M059J (cell line): ENCODE results near the gene GAB3. TPM values are rescaled to one million over a fixed set of nuclear protein-coding genes. Genes with fewer than 3 reads are reported as not detected.
"Not testable (repeated sequence)": the region's sequence is repeated elsewhere in the genome, so short reads cannot be mapped to it uniquely, and the experiment has no call there.

Experiments used
- DNase-seq: peaks from one replicate; pipeline ENCODE4 v3.0.0-alpha.2; 2012; ENCODE audit warnings: low read depth
- total RNA-seq: library from RNA; depleted of rRNA; stranded (reverse); fragments of >200 nt; shearing (Covaris generic); gene quantifications from 2 replicates; pipeline ENCODE4 v1.2.3, GENCODE V29; 2014; rRNA removed

Gene GAB3
- total RNA-seq, 1 experiment from 2014 or later: 6.0 TPM

DNA sequence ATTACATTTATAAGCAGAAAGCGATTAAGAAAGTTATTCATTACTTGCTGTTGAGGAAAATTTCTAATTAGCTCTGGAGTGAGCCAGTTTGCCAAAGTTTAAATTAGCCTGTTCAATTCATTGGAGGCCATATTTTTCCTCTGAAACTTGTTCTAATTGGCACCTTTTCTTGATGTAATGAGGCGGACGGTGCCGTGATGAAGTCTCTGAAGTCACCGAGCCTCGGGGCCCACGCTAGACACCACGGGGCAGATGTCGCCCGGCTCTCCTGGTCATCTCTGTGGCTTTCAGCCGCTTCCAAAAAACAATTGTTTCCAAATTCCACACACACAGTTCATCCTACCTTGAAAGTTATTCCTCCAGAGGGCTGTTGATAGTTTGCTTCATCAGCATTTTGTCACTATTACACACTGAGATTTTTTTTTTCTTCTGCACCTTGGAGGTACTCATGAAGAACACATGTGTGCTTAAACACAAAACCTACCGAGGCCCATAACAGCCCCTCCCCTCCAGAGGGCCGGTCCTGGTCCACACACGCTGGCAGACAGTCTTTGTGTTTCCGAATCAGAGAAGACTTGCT, 93.6 kb downstream of the GAB3 start:
- no peak for DNase-seq

DNA sequence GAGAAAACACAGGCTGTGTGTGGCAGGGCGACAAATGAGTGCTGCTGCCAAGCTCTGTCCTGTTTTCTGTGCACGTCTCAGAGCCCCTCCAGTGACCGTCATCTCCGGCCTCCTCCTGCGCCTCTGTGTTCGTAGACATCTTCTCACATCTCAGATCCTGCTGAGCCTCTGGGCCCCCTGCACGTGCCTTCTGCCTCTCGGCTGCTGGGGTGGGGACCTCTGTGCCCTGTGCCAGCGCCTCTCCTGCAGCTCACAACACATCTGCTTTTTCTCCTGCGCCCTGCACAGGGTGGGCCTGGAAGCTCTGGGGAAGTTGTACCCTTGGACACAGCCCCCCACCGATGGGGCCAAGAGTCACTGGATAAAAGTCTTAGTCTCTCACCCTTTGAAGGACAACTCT, 95.1 kb downstream of the GAB3 start:
- no peak for DNase-seq

DNA sequence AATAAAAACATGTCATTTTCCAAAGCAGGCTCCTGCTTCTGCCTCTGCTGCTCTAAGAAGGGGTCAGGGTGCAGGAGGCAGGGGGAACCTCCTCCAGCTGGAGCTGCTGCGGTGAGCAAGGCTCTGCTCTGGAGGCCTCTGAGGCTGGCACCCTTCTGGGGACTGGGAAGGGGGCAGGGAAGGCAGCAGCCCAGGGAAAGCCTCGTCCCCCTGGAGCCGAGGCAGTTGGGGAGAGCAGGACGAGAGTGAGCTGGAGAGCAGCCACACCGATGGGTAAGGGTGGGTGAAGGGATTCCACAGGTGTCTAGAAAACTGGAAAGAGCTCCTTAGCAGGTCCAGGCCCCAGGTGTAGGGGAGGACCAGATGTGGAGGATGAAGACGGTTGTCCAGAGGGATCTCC, 95.5 kb downstream of the GAB3 start:
- DNase-seq: no peak

DNA sequence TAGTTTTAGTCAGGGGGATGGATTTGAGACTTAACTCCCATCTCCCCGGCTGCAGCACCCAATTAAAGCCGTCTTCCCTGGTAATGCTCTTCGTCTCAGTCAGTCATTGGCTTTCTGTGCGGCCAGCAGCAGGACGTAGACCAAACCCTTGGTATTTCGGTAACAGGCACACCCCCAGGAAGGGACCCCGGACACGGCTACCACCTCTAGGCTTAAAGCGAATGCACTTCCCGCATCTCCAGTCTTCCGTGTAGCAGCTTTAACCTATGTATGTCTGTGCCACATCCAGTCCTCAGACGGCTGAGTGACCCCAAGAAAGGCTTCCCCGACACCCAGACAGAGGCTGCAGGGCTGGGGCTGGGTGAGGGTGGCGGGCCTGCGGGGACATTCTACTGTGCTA, 96.0 kb downstream of the GAB3 start:
- DNase-seq: no peak

DNA sequence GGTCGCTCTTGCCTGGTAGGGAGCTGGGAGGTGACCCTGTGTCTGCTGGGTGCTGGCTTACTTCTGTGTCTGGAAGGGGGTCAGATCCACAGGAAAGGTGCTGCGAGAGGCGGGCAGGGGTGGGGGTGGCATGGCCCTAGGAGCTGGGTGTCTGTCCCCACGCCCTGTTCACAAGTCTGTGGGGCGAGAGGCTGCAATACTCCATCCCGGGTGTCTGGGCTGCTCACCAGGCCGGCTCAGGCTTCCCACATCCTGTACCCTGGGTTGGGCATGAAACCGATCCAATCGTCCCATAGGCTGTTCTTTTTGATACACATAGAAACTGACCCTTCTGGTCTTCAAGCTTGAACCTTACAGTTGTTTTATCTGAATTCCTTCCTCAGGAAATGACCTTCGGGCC, 96.5 kb downstream of the GAB3 start:
- no peak for DNase-seq

- DNase-seq: not testable (repeated sequence)
These were observed 97.5 kb downstream of the GAB3 start, which contains the start of gene CTAG2 for GRCh38 chrX:154653413-154653812. Gene CTAG2, minus strand, starts transcription at chrX:154653579. Its CDS starts 64 bp downstream, at chrX:154653515.

DNA sequence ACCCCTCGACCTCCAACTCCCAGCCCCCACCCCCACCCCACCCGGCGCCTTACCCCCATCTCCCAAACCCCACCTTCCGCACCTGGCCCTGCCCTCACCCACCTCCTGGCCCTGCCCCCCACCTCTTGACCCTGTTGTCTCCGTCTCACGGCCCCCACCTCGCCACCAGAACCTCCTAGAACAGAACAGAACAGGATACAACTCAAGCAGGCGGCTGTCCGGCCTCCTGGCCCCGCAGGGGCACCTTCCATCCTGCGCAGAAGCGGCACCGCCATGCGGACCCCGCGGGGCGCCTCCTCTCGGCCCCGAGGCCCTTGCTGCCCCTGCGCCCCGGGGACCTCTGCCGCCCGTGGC, 97.9 kb downstream of the GAB3 start:
- DNase-seq: no peak

- DNase-seq: no peak
These were observed 98.4 kb downstream of the GAB3 start for GRCh38 chrX:154652311-154653047.

GRCh38 chrX:154650221-154650510, 100.7 kb downstream of the GAB3 start:
- DNase-seq: no peak

- peak; percentile 16 for DNase-seq
These were observed 101.2 kb downstream of the GAB3 start for GRCh38 chrX:154649503-154650220.

GRCh38 chrX:154648931-154649330, 101.9 kb downstream of the GAB3 start:
- no peak for DNase-seq

- not testable (repeated sequence) for DNase-seq
These were observed 105.0 kb downstream of the GAB3 start for GRCh38 chrX:154645745-154646378.

GRCh38 chrX:154643708-154644107, 107.2 kb downstream of the GAB3 start:
- DNase-seq: not testable (repeated sequence)

- DNase-seq: not testable (repeated sequence)
These were observed 109.1 kb downstream of the GAB3 start for GRCh38 chrX:154641740-154642139.

- not testable (repeated sequence) for DNase-seq
These were observed 117.2 kb downstream of the GAB3 start for GRCh38 chrX:154633661-154634060.

DNA sequence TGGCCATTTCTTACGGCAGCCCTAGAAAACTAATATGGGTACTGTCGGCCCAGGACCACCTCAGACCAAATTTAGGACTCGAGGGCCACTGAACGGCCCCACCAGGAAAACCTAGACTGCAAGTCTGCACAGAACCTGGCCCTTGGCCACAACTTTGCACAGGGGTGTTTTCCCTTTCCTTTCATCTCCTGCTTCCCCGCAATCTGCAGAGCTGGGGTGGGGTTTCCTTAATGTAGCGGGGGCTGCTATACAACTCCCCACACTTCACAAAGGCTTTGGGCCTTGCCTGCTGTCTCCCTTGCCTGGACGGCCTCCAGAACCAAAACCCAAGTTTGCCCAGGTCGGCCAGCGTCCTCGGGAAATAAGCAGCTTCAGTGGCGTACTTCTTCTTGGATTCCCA, 119.9 kb downstream of the GAB3 start:
- not testable (repeated sequence) for DNase-seq

DNA sequence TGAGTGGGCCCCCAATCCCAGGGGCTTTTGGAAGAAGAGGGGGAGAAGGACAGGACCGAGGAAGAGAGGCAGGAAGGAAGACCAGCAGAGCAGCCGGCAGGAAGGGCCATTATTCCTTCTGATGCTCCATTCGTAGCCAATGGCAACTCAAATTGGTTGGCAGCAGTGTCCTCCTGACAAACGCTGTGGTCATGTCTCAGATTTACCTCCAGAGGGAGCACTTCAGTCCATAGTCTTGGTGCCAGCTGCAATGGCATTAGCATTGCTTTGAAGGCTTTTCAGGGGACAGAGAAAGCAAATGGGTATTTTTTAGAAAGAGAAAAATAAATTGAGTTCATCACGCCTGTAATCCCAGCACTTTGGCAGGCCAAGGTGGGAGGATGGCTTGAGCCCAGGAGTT, 121.9 kb downstream of the GAB3 start:
- not testable (repeated sequence) for DNase-seq

Other genes with a start within 250 kb of the GAB3 start
- gene FAM3A, start 234.8 kb downstream of the GAB3 start, total RNA-seq: 53.2 and 72.8 TPM in 2 replicates
- 157 and 205 TPM in 2 replicates for gene G6PD, start 204.2 kb downstream of the GAB3 start, total RNA-seq
- gene IKBKG, start 203.5 kb downstream of the GAB3 start, total RNA-seq: 52.4 and 70.5 TPM in 2 replicates
- gene CTAG1A, start 165.9 kb downstream of the GAB3 start, total RNA-seq: not detected in 2 replicates
- not detected in 2 replicates for gene CTAG1B, start 131.8 kb downstream of the GAB3 start, total RNA-seq
- gene CTAG2, start 97.5 kb downstream of the GAB3 start, total RNA-seq: 1.1 TPM in 1 of 2 replicates, not detected in the other
- 63.9 and 71.2 TPM in 2 replicates for gene DKC1, start 11.8 kb upstream of the GAB3 start, total RNA-seq
- gene MPP1, start 54.4 kb upstream of the GAB3 start, total RNA-seq: 59.6 and 69.5 TPM in 2 replicates
- not detected in 2 replicates for gene SMIM9, start 83.6 kb upstream of the GAB3 start, total RNA-seq
- gene F8A1, start 135.3 kb upstream of the GAB3 start, total RNA-seq: 32.3 and 35.4 TPM in 2 replicates